OCI-LY7 (cell line): Measurements from ENCODE around the gene CFAP52. TPM values are rescaled to one million over a fixed set of nuclear protein-coding genes. Genes with fewer than 3 reads are reported as not detected.

ENCODE experiments used
- BruUV-seq: library from RNA; stranded (reverse); fragments of 400-500 nt; replicated peaks from 2 replicates; lab custom pipeline; 2021; lab: Mats Ljungman, UMichigan
- CTCF ChIA-PET: fragments of 300-600 bp; sonication (Branson Sonifier 250); formaldehyde crosslinking; loops from one replicate; lab custom pipeline; 2022; ENCODE audit warnings: antibody characterized with exemption; ENCODE audit not compliant: unreplicated experiment; lab: Charles Lee
- POLR2A ChIA-PET: fragments of 300-600 bp; sonication (Branson Sonifier 250); formaldehyde crosslinking; loops from one replicate; lab custom pipeline; 2022; ENCODE audit warnings: antibody characterized with exemption; lab: Charles Lee
- DNase-seq: peaks from one replicate; pipeline ENCODE4 v3.0.0-alpha.2; 2015; ENCODE audit warnings: low spot score
- H2AFZ ChIP-seq: fragments of 200-600 bp; sonication (generic), shearing (Covaris generic); 2 replicates; pipeline ENCODE4 v1.6.1; 2014; ENCODE audit warnings: mild to moderate bottlenecking, antibody characterized with exemption, low read length, moderate library complexity
- H3K27ac ChIP-seq: fragments of 200-600 bp; sonication (generic); 2 replicates; pipeline ENCODE4 v1.5.1; 2014; ENCODE audit warnings: mixed run types, low read depth, mild to moderate bottlenecking, moderate library complexity, low read length, inconsistent platforms; ENCODE audit not compliant: poor library complexity, severe bottlenecking
- H3K36me3 ChIP-seq: fragments of 200-600 bp; sonication (generic); 2 replicates; pipeline ENCODE4 v1.6.1; 2014; ENCODE audit warnings: mild to moderate bottlenecking, antibody characterized with exemption, low read length, moderate library complexity, mixed read lengths; ENCODE audit not compliant: insufficient read depth
- H3K4me1 ChIP-seq: fragments of 200-600 bp; sonication (generic); 2 replicates; pipeline ENCODE4 v1.5.1; 2014; ENCODE audit warnings: mild to moderate bottlenecking, low read length; ENCODE audit not compliant: insufficient read depth, poor library complexity, severe bottlenecking
- H3K4me2 ChIP-seq: fragments of 200-600 bp; sonication (generic); 2 replicates; pipeline ENCODE4 v1.6.1; 2014; ENCODE audit warnings: mild to moderate bottlenecking, low read length
- H3K4me3 ChIP-seq: fragments of 200-600 bp; sonication (generic); 2 replicates; pipeline ENCODE4 v1.5.1; 2014; ENCODE audit warnings: mild to moderate bottlenecking, low read depth, low read length; ENCODE audit not compliant: poor library complexity, severe bottlenecking
- H3K79me2 ChIP-seq: fragments of 200-600 bp; sonication (generic); 2 replicates; pipeline ENCODE4 v1.6.1; 2016; ENCODE audit warnings: low read depth, mild to moderate bottlenecking, low read length, moderate library complexity, mixed read lengths; ENCODE audit not compliant: insufficient read depth
- H3K9me2 ChIP-seq: fragments of 200-600 bp; sonication (generic); 2 replicates; pipeline ENCODE4 v1.6.1; 2016; ENCODE audit warnings: mild to moderate bottlenecking, low read length, mixed read lengths; ENCODE audit not compliant: insufficient read depth
- H3K9me3 ChIP-seq: fragments of 200-600 bp; sonication (generic); 2 replicates; pipeline ENCODE4 v1.6.1; 2014; ENCODE audit warnings: mild to moderate bottlenecking, mixed run types, low read length, mixed read lengths
- H4K20me1 ChIP-seq: fragments of 200-600 bp; sonication (generic); 2 replicates; pipeline ENCODE4 v1.6.1; 2014; ENCODE audit warnings: mild to moderate bottlenecking, antibody characterized with exemption, low read length, moderate library complexity, mixed read lengths; ENCODE audit not compliant: insufficient read depth
- CTCF ChIP-seq: fragments of 200-600 bp; sonication (generic); conservative IDR thresholded peaks from 2 replicates; pipeline ENCODE4 v1.5.1; 2014; ENCODE audit warnings: mild to moderate bottlenecking, antibody characterized with exemption, low read length, moderate library complexity, mixed read lengths
- EZH2phosphoT487 ChIP-seq: fragments of 200-600 bp; sonication (generic); IDR thresholded peaks from 2 replicates; pipeline ENCODE4 v1.6.1; 2018; ENCODE audit warnings: low read depth, borderline replicate concordance, mild to moderate bottlenecking, mixed run types, antibody characterized with exemption, low read length, moderate library complexity, mixed read lengths
- intact Hi-C: fragments of 100-400 bp; cut with micrococcal nuclease; formaldehyde crosslinking; loops from one replicate; pipeline ENCODE4 v1.10.0; 2022; ENCODE audit not compliant: unreplicated experiment
- total RNA-seq, 2 experiments: library from RNA; depleted of rRNA in 1 of 2; stranded (reverse); fragments of >200 nt in 1 of 2; shearing (Covaris generic) in 1 of 2; gene quantifications; 2 replicates each; pipeline ENCODE4 v1.2.3, GENCODE V29; 2014 to 2022

The CFAP52 gene
- total RNA-seq, 2 experiments from 2014 or later, result not detected

- H3K27ac ChIP-seq, result no peak overlapping the region
- H3K4me1 ChIP-seq, result peaks cover 11% of the 10 kb centered on the region
- intact Hi-C loops, result no loop called here
- H3K9me2 ChIP-seq, result no peaks in the 10 kb centered on the region
- H3K9me3 ChIP-seq, result no peaks in the 10 kb centered on the region
- TF ChIP-seq CTCF (no peak), EZH2phosphoT487 (no peak)
- H3K36me3 ChIP-seq, result no peaks in the 10 kb centered on the region
- H3K4me3 ChIP-seq, result peak overlapping the region; percentile 79
- POLR2A ChIA-PET, result no interaction called here
- no peaks in the 10 kb centered on the region for H3K79me2 ChIP-seq
- peak overlapping the region; percentile 87 for H3K4me2 ChIP-seq
- H2AFZ ChIP-seq, result peak overlapping the region; percentile 4; the same call in 1 of the 2 replicates
- CTCF ChIA-PET, result no interaction called here
- no TSS peak for BruUV-seq
- no peak for DNase-seq
- H4K20me1 ChIP-seq, result no peaks in the 10 kb centered on the region
These were observed 69.6 kb downstream of the CFAP52 start for GRCh38 chr17:9645851-9646545.

GRCh38 chr17:9646546-9646885, 70.1 kb downstream of the CFAP52 start:
- H3K4me1 ChIP-seq, result peaks cover 11% of the 10 kb centered on the region
- no peak for DNase-seq
- no peak for TF ChIP-seq CTCF
- no peak for TF ChIP-seq EZH2phosphoT487
- H3K4me3 ChIP-seq, result no peak overlapping the region
- H3K79me2 ChIP-seq, result no peaks in the 10 kb centered on the region
- intact Hi-C loops, result no loop called here
- H2AFZ ChIP-seq, result no peak overlapping the region
- H3K36me3 ChIP-seq, result no peaks in the 10 kb centered on the region
- H3K9me2 ChIP-seq, result no peaks in the 10 kb centered on the region
- ChIA-PET CTCF (no interaction called here), POLR2A (no interaction called here)
- H3K9me3 ChIP-seq, result no peaks in the 10 kb centered on the region
- H3K4me2 ChIP-seq, result no peak overlapping the region
- no peaks in the 10 kb centered on the region for H4K20me1 ChIP-seq
- BruUV-seq, result no TSS peak
- H3K27ac ChIP-seq, result no peak overlapping the region

- TF ChIP-seq CTCF (no peak), EZH2phosphoT487 (no peak)
These were observed 70.6 kb downstream of the CFAP52 start for GRCh38 chr17:9647014-9647413.

More at GRCh38 chr17:9647014-9647413, 70.6 kb downstream of the CFAP52 start:
- Histone ChIP-seq H3K4me1 (peaks cover 11% of the 10 kb centered on the region), H3K79me2 (no peaks in the 10 kb centered on the region), H3K36me3 (no peaks in the 10 kb centered on the region), H3K4me2 (no peak overlapping the region), H2AFZ (no peak overlapping the region), H3K4me3 (no peak overlapping the region), H3K9me2 (no peaks in the 10 kb centered on the region), H3K27ac (no peak overlapping the region), H4K20me1 (no peaks in the 10 kb centered on the region), H3K9me3 (no peaks in the 10 kb centered on the region)
- intact Hi-C loops, result no loop called here
- no peak for DNase-seq
- CTCF ChIA-PET, result no interaction called here
- no TSS peak for BruUV-seq
- POLR2A ChIA-PET, result no interaction called here
